ENCODE results near the gene REM1. TPM values are rescaled to one million over a fixed set of nuclear protein-coding genes. Genes with fewer than 3 reads are reported as not detected.
"Not testable (repeated sequence)": the region's sequence is repeated elsewhere in the genome, so short reads cannot be mapped to it uniquely, and the experiment has no call there.

REM1 gene
- total and polyA plus RNA-seq, 4 donors = 0.67 to 4.0 (median 0.83) TPM

DNA sequence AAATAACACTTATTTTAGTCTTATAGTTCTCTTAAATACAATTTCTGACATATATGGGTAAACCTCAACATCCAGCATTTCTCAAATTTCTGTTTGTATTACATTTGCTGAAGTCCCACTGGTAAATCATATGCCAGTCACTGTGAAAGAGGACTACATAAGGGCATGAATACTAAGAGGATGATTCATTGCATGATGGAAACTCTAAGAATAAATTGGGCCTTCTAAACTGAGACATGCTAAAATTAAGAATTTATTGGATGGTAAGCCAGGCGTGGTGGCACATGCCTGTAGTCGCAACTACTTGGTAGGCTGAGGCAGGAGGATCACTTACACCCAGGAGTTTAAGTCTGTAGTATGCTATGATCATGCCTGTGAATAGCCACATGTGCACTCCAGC, 22.5 kb upstream of the REM1 start:
- DNase-seq (ENCODE audit: low read depth in 4 of 6, low spot score in 6 of 6) = no peak
- Histone ChIP-seq H3K4me1 (ENCODE audit: control insufficient read depth, insufficient read depth, low read length) (no peaks in the 10 kb centered on the region), H3K27ac (ENCODE audit: low read depth, low read length) (no peak overlapping the region), H3K4me3 (ENCODE audit: low read depth, low read length) (no peak overlapping the region), H3K9me3 (ENCODE audit: control insufficient read depth, insufficient read depth, low read length) (peaks cover 1% of the 10 kb centered on the region), H3K36me3 (ENCODE audit: control insufficient read depth, insufficient read depth, low read length) (no peaks in the 10 kb centered on the region), H3K27me3 (ENCODE audit: control insufficient read depth, insufficient read depth, low read length) (no peaks in the 10 kb centered on the region)
- 75% methylated on average over 2 of the region's 2 CpGs for WGBS (ENCODE audit: insufficient coverage)

DNA sequence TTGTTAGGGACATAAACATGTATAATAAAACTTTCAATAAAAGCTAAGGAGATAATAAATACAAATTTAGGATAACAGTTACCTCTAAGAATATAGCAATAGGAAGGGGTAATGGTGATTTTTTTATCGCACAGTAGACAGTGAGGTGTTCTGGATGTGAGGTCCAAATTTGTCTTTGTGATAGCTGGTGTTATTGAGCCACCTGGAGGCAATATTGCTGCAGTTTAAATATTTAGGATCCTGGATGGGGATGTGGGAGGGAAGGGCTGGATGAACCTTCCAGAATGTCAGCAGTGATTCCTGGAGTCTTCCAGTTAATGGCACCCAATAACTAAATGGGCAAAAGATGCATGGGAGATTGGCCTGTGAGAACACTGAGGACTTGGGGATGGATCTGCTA, 20.7 kb upstream of the REM1 start:
- no peak for DNase-seq (ENCODE audit: low read depth in 4 of 6, low spot score in 6 of 6)
- H3K27ac ChIP-seq (ENCODE audit: low read depth, low read length) = no peak overlapping the region
- H3K4me3 ChIP-seq (ENCODE audit: low read depth, low read length) = no peak overlapping the region
- no peaks in the 10 kb centered on the region for H3K9me3 ChIP-seq (ENCODE audit: control insufficient read depth, insufficient read depth, low read length)
- H3K36me3 ChIP-seq (ENCODE audit: control insufficient read depth, insufficient read depth, low read length) = no peaks in the 10 kb centered on the region
- 100% methylated on average over 1 of the region's 1 CpG for WGBS (ENCODE audit: insufficient coverage)
- H3K4me1 ChIP-seq (ENCODE audit: control insufficient read depth, insufficient read depth, low read length) = no peaks in the 10 kb centered on the region
- H3K27me3 ChIP-seq (ENCODE audit: control insufficient read depth, insufficient read depth, low read length) = no peaks in the 10 kb centered on the region

DNA sequence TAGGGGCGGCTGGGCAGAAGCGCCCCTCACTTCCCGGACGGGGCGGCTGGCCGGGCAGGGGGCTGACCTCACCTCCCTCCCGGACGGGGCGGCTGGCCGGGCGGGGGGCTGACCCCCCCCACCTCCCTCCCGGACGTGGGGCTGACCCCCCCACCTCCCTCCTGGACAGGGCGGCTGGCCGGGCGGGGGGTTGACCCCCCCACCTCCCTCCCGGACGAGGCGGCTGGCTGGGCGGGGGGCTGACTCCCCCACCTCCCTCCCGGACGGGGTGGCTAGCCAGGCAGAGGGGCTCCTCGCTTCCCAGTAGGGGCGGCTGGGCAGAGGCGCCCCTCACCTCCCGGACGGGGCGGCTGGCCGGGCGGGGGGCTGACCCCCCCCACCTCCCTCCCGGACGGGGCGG, 4.1 kb upstream of the REM1 start:
- WGBS (ENCODE audit: insufficient coverage) = no CpG with 5 or more reads among the region's 33 CpGs

DNA sequence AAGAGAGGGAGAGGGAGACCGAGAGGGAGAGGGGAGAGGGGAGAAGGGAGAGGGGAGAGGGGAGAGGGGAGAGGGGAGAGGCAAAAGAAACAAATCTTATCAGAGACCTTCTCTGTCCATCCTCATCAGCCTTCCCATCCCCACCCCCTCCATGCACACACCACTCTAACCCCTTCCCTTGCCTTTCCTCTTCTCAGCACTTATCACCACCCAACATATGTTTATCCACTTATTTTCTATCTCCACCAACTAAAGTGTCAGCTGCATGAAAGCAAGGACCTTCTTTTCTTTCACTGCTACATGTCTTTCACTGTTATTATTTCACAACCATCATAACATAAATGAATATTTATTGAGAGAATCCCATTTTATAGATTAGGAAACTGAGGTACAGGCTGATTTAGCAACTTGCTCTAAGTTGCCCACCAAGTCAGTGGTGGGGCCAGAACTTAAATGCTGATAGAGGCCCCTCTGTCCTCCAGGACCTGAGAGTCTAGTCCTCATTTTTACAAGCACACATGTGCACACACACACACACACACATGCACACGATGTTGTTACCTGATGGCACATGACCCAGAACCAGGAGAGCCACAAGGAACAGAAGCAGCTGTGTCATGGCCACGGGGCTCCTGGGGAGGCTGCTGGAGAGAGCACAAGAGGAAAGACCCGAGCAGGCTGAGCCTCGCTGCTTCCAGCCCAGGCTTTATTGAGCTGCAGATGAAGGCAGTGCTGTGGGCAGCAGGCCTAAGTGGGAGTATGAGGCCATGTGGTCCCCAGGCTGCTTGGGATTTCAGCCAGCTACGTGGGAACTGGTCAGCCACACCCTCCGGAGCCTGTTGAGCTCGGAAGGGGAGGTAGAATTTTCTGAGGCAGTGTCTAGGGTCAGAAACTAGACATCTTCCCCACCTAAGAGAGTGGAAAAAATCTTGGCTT, 2.4 kb upstream of the REM1 start:
- 78% methylated on average over 4 of the region's 8 CpGs for WGBS (ENCODE audit: insufficient coverage)
- peaks cover 25% of the 10 kb centered on the region for H3K27me3 ChIP-seq (ENCODE audit: control insufficient read depth, insufficient read depth, low read length)
- H3K36me3 ChIP-seq (ENCODE audit: control insufficient read depth, insufficient read depth, low read length) = no peaks in the 10 kb centered on the region
- H3K4me1 ChIP-seq (ENCODE audit: control insufficient read depth, insufficient read depth, low read length) = peaks cover 10% of the 10 kb centered on the region
- H3K9me3 ChIP-seq (ENCODE audit: control insufficient read depth, insufficient read depth, low read length) = no peaks in the 10 kb centered on the region
- no peak for DNase-seq (ENCODE audit: low read depth in 4 of 6, low spot score in 6 of 6)
- H3K4me3 ChIP-seq (ENCODE audit: low read depth, low read length) = no peak overlapping the region
- no peak overlapping the region for H3K27ac ChIP-seq (ENCODE audit: low read depth, low read length)

More for the DNA sequence above, 4.1 kb upstream of the REM1 start:
- not testable (repeated sequence) for H3K36me3 ChIP-seq (ENCODE audit: control insufficient read depth, insufficient read depth, low read length); H3K9me3 ChIP-seq (ENCODE audit: control insufficient read depth, insufficient read depth, low read length); H3K4me3 ChIP-seq (ENCODE audit: low read depth, low read length); H3K27ac ChIP-seq (ENCODE audit: low read depth, low read length); DNase-seq (ENCODE audit: low read depth in 4 of 6, low spot score in 6 of 6); H3K4me1 ChIP-seq (ENCODE audit: control insufficient read depth, insufficient read depth, low read length)
- peaks cover 15% of the 10 kb centered on the region for H3K27me3 ChIP-seq (ENCODE audit: control insufficient read depth, insufficient read depth, low read length)

DNA sequence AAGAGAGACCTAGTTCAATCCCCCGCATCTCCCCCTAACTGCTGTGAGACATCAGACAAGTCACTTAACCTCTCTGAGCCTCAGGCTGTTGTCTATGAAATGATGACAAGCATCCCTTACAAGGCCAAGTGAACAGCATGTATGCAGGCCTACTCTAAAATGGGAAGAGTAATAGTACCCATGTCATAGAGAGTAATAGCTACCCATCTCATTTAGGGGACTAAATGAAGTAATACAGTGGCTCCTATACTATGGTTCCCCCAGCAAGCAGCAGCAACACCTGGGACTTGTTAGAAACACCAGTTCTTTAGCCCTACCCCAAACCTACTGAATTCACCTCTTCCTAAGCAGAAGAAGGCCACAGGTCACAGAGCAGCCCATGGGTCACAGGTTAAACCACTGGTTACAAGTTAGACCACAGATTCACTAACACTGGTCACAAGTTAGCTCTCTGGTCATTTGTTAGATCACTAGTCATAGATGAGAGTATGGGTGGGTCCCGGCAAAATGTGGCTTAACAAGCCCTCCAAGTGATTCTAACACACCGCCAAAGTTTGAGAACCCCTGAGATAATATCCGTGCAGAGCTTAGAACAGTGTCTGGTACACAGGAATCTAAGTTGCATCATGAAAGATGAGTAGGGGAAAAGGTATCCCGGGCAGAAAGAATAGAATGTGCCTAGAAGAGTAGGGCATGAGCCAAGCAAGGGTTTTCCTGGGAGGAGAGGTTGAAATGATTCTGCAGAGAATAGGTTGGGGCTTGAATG, 1.6 kb upstream of the REM1 start:
- DNase-seq (ENCODE audit: low read depth in 4 of 6, low spot score in 6 of 6) = no peak
- no peak overlapping the region for H3K27ac ChIP-seq (ENCODE audit: low read depth, low read length)
- 86% methylated on average over 5 of the region's 5 CpGs for WGBS (ENCODE audit: insufficient coverage)
- no peaks in the 10 kb centered on the region for H3K9me3 ChIP-seq (ENCODE audit: control insufficient read depth, insufficient read depth, low read length)
- no peak overlapping the region for H3K4me3 ChIP-seq (ENCODE audit: low read depth, low read length)
- H3K36me3 ChIP-seq (ENCODE audit: control insufficient read depth, insufficient read depth, low read length) = no peaks in the 10 kb centered on the region
- peaks cover 10% of the 10 kb centered on the region for H3K4me1 ChIP-seq (ENCODE audit: control insufficient read depth, insufficient read depth, low read length)
- H3K27me3 ChIP-seq (ENCODE audit: control insufficient read depth, insufficient read depth, low read length) = peaks cover 25% of the 10 kb centered on the region

DNA sequence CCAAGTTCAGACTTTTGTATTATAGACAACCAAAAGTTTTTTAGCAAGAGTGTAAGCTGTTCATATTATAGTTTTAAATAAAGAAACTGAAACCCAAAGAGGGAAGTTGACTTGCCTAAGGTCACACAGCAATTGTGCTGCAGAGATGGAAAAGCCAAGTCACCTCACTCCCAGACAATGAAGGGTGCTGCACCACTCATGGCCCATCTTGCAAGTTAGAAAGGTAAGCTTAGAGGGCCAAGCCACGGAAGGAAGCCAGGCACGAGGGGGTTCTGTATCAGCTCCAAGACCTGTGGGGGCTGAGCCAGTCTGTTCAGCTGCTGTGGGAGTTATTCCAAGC, 1.0 kb upstream of the REM1 start:
- H3K4me1 ChIP-seq (ENCODE audit: control insufficient read depth, insufficient read depth, low read length) = peaks cover 10% of the 10 kb centered on the region
- WGBS (ENCODE audit: insufficient coverage) = 45% methylated on average over 2 of the region's 2 CpGs
- H3K27ac ChIP-seq (ENCODE audit: low read depth, low read length) = no peak overlapping the region
- H3K4me3 ChIP-seq (ENCODE audit: low read depth, low read length) = no peak overlapping the region
- H3K27me3 ChIP-seq (ENCODE audit: control insufficient read depth, insufficient read depth, low read length) = peaks cover 25% of the 10 kb centered on the region
- no peaks in the 10 kb centered on the region for H3K9me3 ChIP-seq (ENCODE audit: control insufficient read depth, insufficient read depth, low read length)
- no peak for DNase-seq (ENCODE audit: low read depth in 4 of 6, low spot score in 6 of 6)
- no peaks in the 10 kb centered on the region for H3K36me3 ChIP-seq (ENCODE audit: control insufficient read depth, insufficient read depth, low read length)

DNA sequence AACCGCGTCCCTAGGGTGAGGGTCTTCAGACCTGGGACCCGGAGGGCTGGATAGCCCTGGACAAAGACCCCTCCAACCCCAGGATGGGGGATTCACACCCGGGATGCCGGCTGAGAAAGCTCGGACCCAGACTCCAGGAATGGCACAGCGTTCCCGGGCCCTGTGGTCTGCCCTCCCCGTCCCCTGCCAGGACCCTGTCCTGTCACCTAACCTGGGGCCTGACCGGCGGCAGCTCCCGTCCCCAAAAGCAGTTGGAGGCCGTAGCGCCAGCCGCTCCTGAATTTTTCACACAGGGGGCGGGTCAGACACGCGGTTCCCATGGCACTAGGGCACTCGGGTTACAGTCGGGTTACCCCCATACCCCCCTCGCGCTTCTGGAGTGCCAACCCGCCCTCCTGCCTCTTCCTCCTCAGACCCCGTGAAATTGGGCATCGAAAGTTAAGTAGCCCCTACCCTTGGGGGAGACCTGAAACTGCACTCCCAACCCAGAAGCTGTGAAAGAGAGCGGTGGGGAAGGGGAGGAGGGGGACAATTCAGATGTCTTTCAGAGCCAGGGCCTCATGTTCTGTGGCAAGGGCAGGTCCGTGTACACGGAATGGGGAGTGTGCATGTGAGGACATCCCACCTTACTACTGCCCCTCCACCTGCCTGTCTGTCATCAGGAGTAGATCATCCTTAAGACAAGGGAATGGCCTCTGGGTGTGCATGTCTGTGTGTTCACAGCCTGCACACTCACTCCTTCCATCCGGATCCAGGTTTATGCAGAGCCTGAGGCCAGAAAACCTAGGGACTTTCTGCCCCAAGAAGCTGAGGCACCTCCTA, 595 bp downstream of the REM1 start:
- Histone ChIP-seq H3K36me3 (ENCODE audit: control insufficient read depth, insufficient read depth, low read length) (no peaks in the 10 kb centered on the region), H3K4me1 (ENCODE audit: control insufficient read depth, insufficient read depth, low read length) (peaks cover 10% of the 10 kb centered on the region), H3K9me3 (ENCODE audit: control insufficient read depth, insufficient read depth, low read length) (no peaks in the 10 kb centered on the region), H3K4me3 (ENCODE audit: low read depth, low read length) (peak overlapping the region; percentile 29), H3K27ac (ENCODE audit: low read depth, low read length) (no peak overlapping the region), H3K27me3 (ENCODE audit: control insufficient read depth, insufficient read depth, low read length) (peaks cover 25% of the 10 kb centered on the region)
- WGBS (ENCODE audit: insufficient coverage) = 3% methylated on average over 20 of the region's 29 CpGs
- DNase-seq (ENCODE audit: low read depth in 4 of 6, low spot score in 6 of 6) = no peak

DNA sequence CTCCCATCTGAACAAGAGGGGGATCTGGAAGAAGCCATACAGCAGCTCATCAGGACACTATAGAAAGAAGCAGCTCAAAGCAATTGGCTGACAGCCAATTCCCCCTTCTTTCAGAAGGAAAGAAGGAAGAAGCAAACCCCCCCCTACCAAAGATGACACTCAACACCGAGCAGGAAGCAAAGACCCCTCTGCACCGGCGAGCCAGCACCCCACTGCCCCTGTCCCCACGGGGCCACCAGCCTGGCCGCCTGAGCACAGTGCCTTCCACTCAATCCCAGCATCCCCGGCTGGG, 1.2 kb downstream of the REM1 start:
- Histone ChIP-seq H3K4me1 (ENCODE audit: control insufficient read depth, insufficient read depth, low read length) (peaks cover 10% of the 10 kb centered on the region), H3K27ac (ENCODE audit: low read depth, low read length) (no peak overlapping the region), H3K36me3 (ENCODE audit: control insufficient read depth, insufficient read depth, low read length) (no peaks in the 10 kb centered on the region), H3K4me3 (ENCODE audit: low read depth, low read length) (no peak overlapping the region), H3K9me3 (ENCODE audit: control insufficient read depth, insufficient read depth, low read length) (no peaks in the 10 kb centered on the region), H3K27me3 (ENCODE audit: control insufficient read depth, insufficient read depth, low read length) (peaks cover 25% of the 10 kb centered on the region)
- WGBS (ENCODE audit: insufficient coverage) = 63% methylated on average over 5 of the region's 6 CpGs
- DNase-seq (ENCODE audit: low read depth in 4 of 6, low spot score in 6 of 6) = no peak

DNA sequence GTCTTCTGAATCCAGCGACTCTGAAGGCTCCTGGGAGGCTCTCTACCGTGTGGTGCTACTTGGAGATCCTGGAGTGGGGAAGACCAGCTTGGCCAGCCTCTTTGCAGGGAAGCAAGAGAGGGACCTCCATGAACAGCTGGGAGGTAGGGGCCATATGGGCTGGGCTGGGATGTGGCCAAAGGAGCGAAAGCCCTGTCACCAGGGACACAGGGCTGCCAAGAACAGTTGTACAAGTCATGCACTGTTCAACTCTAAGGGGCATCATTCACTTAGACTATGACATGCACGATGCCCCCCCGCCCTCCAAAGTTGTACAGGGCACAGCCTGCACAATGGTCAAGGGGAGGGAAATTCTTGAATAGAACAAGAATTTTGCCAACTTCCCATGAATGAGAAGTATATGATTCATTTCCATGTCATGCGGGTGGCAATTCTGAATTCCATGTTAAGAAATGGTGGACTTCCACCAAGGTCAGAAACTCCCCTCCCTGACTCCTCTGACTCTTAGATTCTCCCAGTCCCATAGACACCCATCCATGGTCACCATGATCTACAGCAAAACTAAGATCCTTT, 1.6 kb downstream of the REM1 start:
- H3K4me3 ChIP-seq (ENCODE audit: low read depth, low read length) = no peak overlapping the region
- H3K36me3 ChIP-seq (ENCODE audit: control insufficient read depth, insufficient read depth, low read length) = no peaks in the 10 kb centered on the region
- no peak overlapping the region for H3K27ac ChIP-seq (ENCODE audit: low read depth, low read length)
- peaks cover 10% of the 10 kb centered on the region for H3K4me1 ChIP-seq (ENCODE audit: control insufficient read depth, insufficient read depth, low read length)
- no peaks in the 10 kb centered on the region for H3K9me3 ChIP-seq (ENCODE audit: control insufficient read depth, insufficient read depth, low read length)
- no peak for DNase-seq (ENCODE audit: low read depth in 4 of 6, low spot score in 6 of 6)
- 63% methylated on average over 3 of the region's 6 CpGs for WGBS (ENCODE audit: insufficient coverage)
- peaks cover 25% of the 10 kb centered on the region for H3K27me3 ChIP-seq (ENCODE audit: control insufficient read depth, insufficient read depth, low read length)

All from spinal cord (tissue), 10 donors.